ENCODE measurements around the gene MPZL3. TPM values are rescaled to one million over a fixed set of nuclear protein-coding genes. Genes with fewer than 3 reads are reported as not detected.

MPZL3 gene, protein sequence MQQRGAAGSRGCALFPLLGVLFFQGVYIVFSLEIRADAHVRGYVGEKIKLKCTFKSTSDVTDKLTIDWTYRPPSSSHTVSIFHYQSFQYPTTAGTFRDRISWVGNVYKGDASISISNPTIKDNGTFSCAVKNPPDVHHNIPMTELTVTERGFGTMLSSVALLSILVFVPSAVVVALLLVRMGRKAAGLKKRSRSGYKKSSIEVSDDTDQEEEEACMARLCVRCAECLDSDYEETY
- polyA plus RNA-seq (2012; ENCODE audit: low read depth, missing spikeins): 2.0 TPM

GRCh38 chr11:118251858-118252652 is at the start of gene MPZL3:
Gene MPZL3, minus strand, starts transcription at chr11:118252365. Its CDS starts 71 bp downstream, at chr11:118252294.
- FAIRE-seq (peak; percentile 98), DNase-seq (ENCODE audit: insufficient read length, low spot score) (peak; percentile 54)
- TF ChIP-seq POLR2A (IDR thresholded peaks at IDR 0.05; ENCODE audit: low read depth, low read length) (peak; percentile 73), TAF1 (IDR thresholded peaks at IDR 0.05; ENCODE audit: low read depth, low read length) (peak; percentile 45; the same call in 1 of the 2 replicates), POU2F2 (IDR thresholded peaks at IDR 0.05; ENCODE audit: low read depth, low read length) (no peak; the same call in 1 of the 2 replicates), POLR2AphosphoS5 (IDR thresholded peaks at IDR 0.05; ENCODE audit: low read depth, low read length) (peak; percentile 80)

DNA sequence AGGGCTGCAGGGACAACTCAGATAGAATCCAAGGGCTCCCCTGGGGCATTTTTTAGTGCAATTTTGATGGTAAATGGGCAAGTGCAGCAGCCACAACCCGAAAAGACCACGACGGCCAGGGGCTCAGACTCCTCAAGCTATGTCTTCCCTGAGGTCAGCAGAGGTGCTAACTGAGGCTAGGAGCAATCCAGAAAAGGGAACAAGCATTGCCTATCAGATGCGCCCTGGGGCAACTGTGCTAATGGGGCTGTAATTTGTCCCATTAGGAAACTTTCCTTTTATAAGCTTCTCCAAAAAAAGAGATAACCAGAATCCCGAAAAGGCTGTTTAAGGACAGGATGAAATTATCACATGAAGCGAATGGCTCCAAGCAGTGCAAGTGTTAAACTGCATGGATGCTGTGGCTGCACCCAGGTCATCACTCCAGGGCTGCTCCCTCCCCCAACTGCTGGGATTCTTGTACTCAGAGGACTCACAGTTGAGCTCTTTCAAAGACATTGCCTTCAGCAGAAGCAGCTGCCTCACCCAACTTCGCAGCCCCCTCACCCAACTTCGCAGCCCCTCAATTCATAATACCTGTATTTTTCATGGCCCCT is 49.5 kb upstream of the MPZL3 start:
- DNase-seq (ENCODE audit: insufficient read length, low spot score) (no peak), FAIRE-seq (no peak)
- no peak for TF ChIP-seq POLR2A (IDR thresholded peaks at IDR 0.05; ENCODE audit: low read depth, low read length)
- TF ChIP-seq POU2F2 (IDR thresholded peaks at IDR 0.05; ENCODE audit: low read depth, low read length): no peak
- no peak for TF ChIP-seq POLR2AphosphoS5 (IDR thresholded peaks at IDR 0.05; ENCODE audit: low read depth, low read length)
- no peak for TF ChIP-seq TAF1 (IDR thresholded peaks at IDR 0.05; ENCODE audit: low read depth, low read length)
- TF ChIP-seq PAX5 (IDR thresholded peaks at IDR 0.05; ENCODE audit: insufficient read depth, low read length, severe bottlenecking): no peak

- FAIRE-seq (peak; percentile 9), DNase-seq (ENCODE audit: insufficient read length, low spot score) (no peak)
- TF ChIP-seq POU2F2 (IDR thresholded peaks at IDR 0.05; ENCODE audit: low read depth, low read length) (no peak), PAX5 (IDR thresholded peaks at IDR 0.05; ENCODE audit: insufficient read depth, low read length, severe bottlenecking) (no peak), POLR2AphosphoS5 (IDR thresholded peaks at IDR 0.05; ENCODE audit: low read depth, low read length) (no peak), TAF1 (IDR thresholded peaks at IDR 0.05; ENCODE audit: low read depth, low read length) (no peak), POLR2A (IDR thresholded peaks at IDR 0.05; ENCODE audit: low read depth, low read length) (no peak), SPI1 (IDR thresholded peaks at IDR 0.05; ENCODE audit: low read depth, low read length) (no peak)
Observed at GRCh38 chr11:118295815-118296454, 43.8 kb upstream of the MPZL3 start.

DNA sequence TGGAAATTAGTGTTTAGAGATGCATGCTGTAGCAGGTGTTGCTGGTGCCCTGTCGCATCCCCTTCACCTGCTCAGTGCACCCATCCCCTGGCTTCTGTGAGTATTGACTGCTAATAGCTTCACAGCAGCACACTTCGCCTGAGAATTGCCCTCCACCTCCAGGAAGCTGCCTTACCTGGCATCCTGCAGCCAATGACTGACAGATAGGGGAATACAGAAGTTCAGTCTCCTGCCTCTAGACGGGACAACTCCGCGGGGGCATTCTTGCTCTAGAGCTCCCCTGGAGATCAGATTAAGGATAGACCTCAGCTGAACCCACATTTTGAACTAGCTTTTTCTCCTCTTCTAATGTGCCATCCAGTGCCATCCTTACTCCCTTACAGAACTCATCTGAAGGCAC is 43.0 kb upstream of the MPZL3 start:
- DNase-seq (ENCODE audit: insufficient read length, low spot score): no peak
- no peak for FAIRE-seq
- TF ChIP-seq POLR2AphosphoS5 (IDR thresholded peaks at IDR 0.05; ENCODE audit: low read depth, low read length) (no peak), TAF1 (IDR thresholded peaks at IDR 0.05; ENCODE audit: low read depth, low read length) (no peak), PAX5 (IDR thresholded peaks at IDR 0.05; ENCODE audit: insufficient read depth, low read length, severe bottlenecking) (no peak), SPI1 (IDR thresholded peaks at IDR 0.05; ENCODE audit: low read depth, low read length) (no peak), POLR2A (IDR thresholded peaks at IDR 0.05; ENCODE audit: low read depth, low read length) (no peak), POU2F2 (IDR thresholded peaks at IDR 0.05; ENCODE audit: low read depth, low read length) (no peak)

DNA sequence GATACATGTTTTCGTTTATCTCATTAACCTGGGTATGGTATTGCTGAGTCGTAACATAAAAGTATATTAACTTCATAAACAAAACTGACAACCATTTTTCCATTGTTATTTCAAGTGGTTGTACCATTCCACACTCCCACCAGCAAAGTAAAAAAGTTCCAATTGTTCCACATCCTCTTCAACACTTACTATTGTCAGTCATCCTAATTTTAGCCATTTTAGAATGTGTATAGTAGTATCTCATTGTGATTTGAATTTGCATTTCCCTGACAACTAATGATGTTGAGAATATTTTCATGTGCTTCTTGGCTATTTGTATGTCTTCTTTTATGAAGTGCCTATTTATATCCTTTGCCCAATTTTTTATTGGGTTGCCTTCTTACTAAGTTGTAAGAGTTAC is 41.9 kb upstream of the MPZL3 start:
- TF ChIP-seq PAX5 (IDR thresholded peaks at IDR 0.05; ENCODE audit: insufficient read depth, low read length, severe bottlenecking) (no peak), SPI1 (IDR thresholded peaks at IDR 0.05; ENCODE audit: low read depth, low read length) (no peak), TAF1 (IDR thresholded peaks at IDR 0.05; ENCODE audit: low read depth, low read length) (no peak), POU2F2 (IDR thresholded peaks at IDR 0.05; ENCODE audit: low read depth, low read length) (no peak), POLR2A (IDR thresholded peaks at IDR 0.05; ENCODE audit: low read depth, low read length) (no peak), POLR2AphosphoS5 (IDR thresholded peaks at IDR 0.05; ENCODE audit: low read depth, low read length) (no peak)
- FAIRE-seq: no peak
- no peak for DNase-seq (ENCODE audit: insufficient read length, low spot score)

DNA sequence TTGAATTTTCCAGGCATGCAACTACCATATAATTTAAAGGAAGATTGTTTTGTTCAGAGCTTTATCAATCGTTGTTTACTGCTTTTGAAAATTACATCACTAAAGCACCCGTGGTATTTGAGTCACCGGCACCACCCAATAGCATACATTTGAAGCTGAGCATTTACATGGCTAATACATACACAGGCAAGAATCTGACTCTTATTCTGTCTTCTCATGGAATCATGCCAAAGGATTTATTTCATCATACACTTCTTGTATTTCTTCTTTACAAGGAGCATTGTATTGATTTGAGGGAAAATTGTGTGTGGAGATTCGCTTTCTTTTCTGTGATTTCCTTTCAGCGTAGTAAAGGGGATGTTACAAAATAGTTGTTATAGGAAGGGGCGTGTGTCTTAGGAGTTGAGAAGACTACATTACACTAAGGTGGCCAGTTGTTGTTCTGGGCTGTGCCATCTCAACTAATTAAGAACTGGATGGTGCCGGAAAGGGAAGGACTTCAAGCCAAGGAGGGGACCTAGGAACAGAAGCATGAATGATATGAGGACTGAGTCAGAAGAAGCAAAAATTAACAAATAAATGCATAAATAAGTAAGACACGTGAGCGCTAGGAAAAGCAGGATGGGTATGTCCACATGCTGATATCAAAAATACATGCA is 39.4 kb upstream of the MPZL3 start:
- FAIRE-seq: no peak
- no peak for DNase-seq (ENCODE audit: insufficient read length, low spot score)
- TF ChIP-seq TAF1 (IDR thresholded peaks at IDR 0.05; ENCODE audit: low read depth, low read length): no peak
- no peak for TF ChIP-seq PAX5 (IDR thresholded peaks at IDR 0.05; ENCODE audit: insufficient read depth, low read length, severe bottlenecking)
- TF ChIP-seq POU2F2 (IDR thresholded peaks at IDR 0.05; ENCODE audit: low read depth, low read length): no peak
- TF ChIP-seq SPI1 (IDR thresholded peaks at IDR 0.05; ENCODE audit: low read depth, low read length): no peak
- no peak for TF ChIP-seq POLR2AphosphoS5 (IDR thresholded peaks at IDR 0.05; ENCODE audit: low read depth, low read length)
- TF ChIP-seq POLR2A (IDR thresholded peaks at IDR 0.05; ENCODE audit: low read depth, low read length): no peak

- peak; percentile 65 for FAIRE-seq
- TF ChIP-seq SPI1 (IDR thresholded peaks at IDR 0.05; ENCODE audit: low read depth, low read length): no peak
- no peak for TF ChIP-seq POLR2AphosphoS5 (IDR thresholded peaks at IDR 0.05; ENCODE audit: low read depth, low read length)
- TF ChIP-seq POLR2A (IDR thresholded peaks at IDR 0.05; ENCODE audit: low read depth, low read length): no peak
- TF ChIP-seq POU2F2 (IDR thresholded peaks at IDR 0.05; ENCODE audit: low read depth, low read length): no peak
- TF ChIP-seq TAF1 (IDR thresholded peaks at IDR 0.05; ENCODE audit: low read depth, low read length): no peak
- no peak for TF ChIP-seq PAX5 (IDR thresholded peaks at IDR 0.05; ENCODE audit: insufficient read depth, low read length, severe bottlenecking)
- no peak for DNase-seq (ENCODE audit: insufficient read length, low spot score)
Observed at GRCh38 chr11:118290923-118291322, 38.8 kb upstream of the MPZL3 start.

GRCh38 chr11:118289401-118289800 is 37.2 kb upstream of the MPZL3 start:
- DNase-seq (ENCODE audit: insufficient read length, low spot score) (no peak), FAIRE-seq (no peak)
- TF ChIP-seq SPI1 (IDR thresholded peaks at IDR 0.05; ENCODE audit: low read depth, low read length): no peak

DNA sequence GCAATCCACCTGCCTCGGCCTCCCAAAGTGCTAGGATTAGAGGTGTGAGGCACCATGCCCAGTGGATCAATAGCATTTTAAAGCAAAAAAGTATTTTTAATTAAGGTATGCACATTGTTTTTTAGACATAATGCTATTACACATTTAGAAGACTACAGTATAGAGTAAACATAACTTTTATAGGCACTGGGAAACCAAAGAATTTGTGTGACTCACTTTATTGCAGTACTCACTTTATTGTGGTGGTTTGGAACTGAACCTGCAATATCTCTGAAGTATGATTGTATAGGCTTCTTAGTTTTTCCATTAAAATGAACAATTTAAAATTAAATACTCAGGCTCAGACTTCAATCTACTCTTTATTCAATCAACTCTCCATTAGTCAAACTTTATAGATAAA is 34.8 kb upstream of the MPZL3 start:
- FAIRE-seq: no peak
- TF ChIP-seq POLR2AphosphoS5 (IDR thresholded peaks at IDR 0.05; ENCODE audit: low read depth, low read length) (no peak), POU2F2 (IDR thresholded peaks at IDR 0.05; ENCODE audit: low read depth, low read length) (no peak), SPI1 (IDR thresholded peaks at IDR 0.05; ENCODE audit: low read depth, low read length) (no peak), PAX5 (IDR thresholded peaks at IDR 0.05; ENCODE audit: insufficient read depth, low read length, severe bottlenecking) (no peak), TAF1 (IDR thresholded peaks at IDR 0.05; ENCODE audit: low read depth, low read length) (no peak), POLR2A (IDR thresholded peaks at IDR 0.05; ENCODE audit: low read depth, low read length) (no peak)
- no peak for DNase-seq (ENCODE audit: insufficient read length, low spot score)
